Tibial nerve (tissue), 3 donors: ENCODE measurements around the gene CACNA1S.

Source experiments
- POLR2A ChIP-seq, 2 donors: fragments of 450-650 bp; IDR thresholded peaks; one replicate each; pipeline ENCODE4 v1.6.1; 2017; ENCODE audit warnings: antibody characterized with exemption in 2 of 2, mild to moderate bottlenecking in 2 of 2, moderate library complexity in 2 of 2
- TF ChIP-seq, protein P1 (sequence below), 5 experiments: fragments of 200-600 bp in 3 of 5; fragments of 450-650 bp in 2 of 5; sonication (generic) in 3 of 5; IDR thresholded peaks; one replicate each; pipeline ENCODE4 v1.5.1; 2016 to 2019; ENCODE audit warnings: antibody characterized with exemption in 5 of 5, mild to moderate bottlenecking in 3 of 5, moderate library complexity in 2 of 5

- TF ChIP-seq POLR2A (IDR thresholded peaks at IDR 0.05), result no peak
- TF ChIP-seq, protein P1, sequence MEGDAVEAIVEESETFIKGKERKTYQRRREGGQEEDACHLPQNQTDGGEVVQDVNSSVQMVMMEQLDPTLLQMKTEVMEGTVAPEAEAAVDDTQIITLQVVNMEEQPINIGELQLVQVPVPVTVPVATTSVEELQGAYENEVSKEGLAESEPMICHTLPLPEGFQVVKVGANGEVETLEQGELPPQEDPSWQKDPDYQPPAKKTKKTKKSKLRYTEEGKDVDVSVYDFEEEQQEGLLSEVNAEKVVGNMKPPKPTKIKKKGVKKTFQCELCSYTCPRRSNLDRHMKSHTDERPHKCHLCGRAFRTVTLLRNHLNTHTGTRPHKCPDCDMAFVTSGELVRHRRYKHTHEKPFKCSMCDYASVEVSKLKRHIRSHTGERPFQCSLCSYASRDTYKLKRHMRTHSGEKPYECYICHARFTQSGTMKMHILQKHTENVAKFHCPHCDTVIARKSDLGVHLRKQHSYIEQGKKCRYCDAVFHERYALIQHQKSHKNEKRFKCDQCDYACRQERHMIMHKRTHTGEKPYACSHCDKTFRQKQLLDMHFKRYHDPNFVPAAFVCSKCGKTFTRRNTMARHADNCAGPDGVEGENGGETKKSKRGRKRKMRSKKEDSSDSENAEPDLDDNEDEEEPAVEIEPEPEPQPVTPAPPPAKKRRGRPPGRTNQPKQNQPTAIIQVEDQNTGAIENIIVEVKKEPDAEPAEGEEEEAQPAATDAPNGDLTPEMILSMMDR (IDR thresholded peaks at IDR 0.05), result no peak
These were observed 99.2 kb downstream of the CACNA1S start for GRCh38 chr1:201013031-201013485.
